PC-3 (cell line): ENCODE results near the gene AP2A1. TPM values are rescaled to one million over a fixed set of nuclear protein-coding genes. Genes with fewer than 3 reads are reported as not detected.

Experiments
- ATAC-seq: fragments of 200-7000 bp; cut with Tn5 transposase; 2 replicates; pipeline ENCODE4 v1.9.1; 2020; ENCODE audit warnings: mild to moderate bottlenecking, moderate library complexity
- BruUV-seq: library from RNA; stranded (reverse); fragments of 400-500 nt; replicated peaks from 2 replicates; lab custom pipeline; 2021; lab: Mats Ljungman, UMichigan
- CTCF ChIA-PET: fragments of 300-600 bp; sonication (Branson Sonifier 250); formaldehyde crosslinking; loops from one replicate; lab custom pipeline; 2022; ENCODE audit warnings: antibody characterized with exemption; lab: Charles Lee
- POLR2A ChIA-PET: fragments of 300-600 bp; sonication (Branson Sonifier 250); formaldehyde crosslinking; loops from one replicate; lab custom pipeline; 2022; ENCODE audit warnings: antibody characterized with exemption; ENCODE audit not compliant: unreplicated experiment; lab: Charles Lee
- DNase-seq: peaks from one replicate; pipeline ENCODE4 v3.0.0-alpha.2; 2015
- H2AFZ ChIP-seq: fragments of 300-600 bp; sonication (generic); 2 replicates; pipeline ENCODE4 v1.6.0; 2016; ENCODE audit warnings: antibody characterized with exemption, low read length
- H3F3A ChIP-seq: fragments of 300-600 bp; sonication (generic); one replicate; pipeline ENCODE4 v1.6.0; 2017; ENCODE audit warnings: antibody characterized with exemption, low read length, control low read depth, mild to moderate bottlenecking; ENCODE audit not compliant: unreplicated experiment
- H3K27ac ChIP-seq: fragments of 300-600 bp; sonication (generic); 2 replicates; pipeline ENCODE4 v1.5.1; 2016; ENCODE audit warnings: mild to moderate bottlenecking, low read length
- H3K27me3 ChIP-seq: fragments of 300-600 bp; sonication (generic); 2 replicates; pipeline ENCODE4 v1.6.1; 2016; ENCODE audit warnings: low read length, mixed read lengths
- H3K36me3 ChIP-seq: fragments of 300-600 bp; sonication (generic); 2 replicates; pipeline ENCODE4 v1.6.1; 2016; ENCODE audit warnings: low read depth, mixed run types, low read length, mixed read lengths
- H3K4me1 ChIP-seq: fragments of 300-600 bp; sonication (generic); 2 replicates; pipeline ENCODE4 v1.5.1; 2016; ENCODE audit warnings: low read length; ENCODE audit not compliant: insufficient read depth
- H3K4me2 ChIP-seq: fragments of 300-600 bp; sonication (generic); 2 replicates; pipeline ENCODE4 v1.6.0; 2016; ENCODE audit warnings: low read length
- H3K4me3 ChIP-seq: fragments of 300-600 bp; sonication (generic); 2 replicates; pipeline ENCODE4 v1.5.1; 2016; ENCODE audit warnings: mild to moderate bottlenecking, low read length, mixed read lengths
- H3K79me2 ChIP-seq: fragments of 300-600 bp; sonication (generic); 2 replicates; pipeline ENCODE4 v1.6.1; 2017; ENCODE audit warnings: low read length, mixed read lengths
- H3K9ac ChIP-seq: fragments of 300-600 bp; sonication (generic); 2 replicates; pipeline ENCODE4 v1.6.0; 2016; ENCODE audit warnings: mild to moderate bottlenecking, low read length
- H3K9me2 ChIP-seq: fragments of 300-600 bp; sonication (generic); replicated peaks from 2 replicates; pipeline ENCODE4 v1.6.1; 2016; ENCODE audit warnings: mixed run types, low read length, mixed read lengths
- H3K9me3 ChIP-seq: fragments of 300-600 bp; sonication (generic); 2 replicates; pipeline ENCODE4 v1.6.1; 2016; ENCODE audit warnings: low read length, mixed read lengths
- H4K20me1 ChIP-seq: fragments of 300-600 bp; sonication (generic); 2 replicates; pipeline ENCODE4 v1.6.1; 2016; ENCODE audit warnings: low read length, mixed read lengths
- CTCF ChIP-seq: fragments of 300-600 bp; sonication (generic); conservative IDR thresholded peaks from 2 replicates; pipeline ENCODE4 v1.5.1; 2017; ENCODE audit warnings: antibody characterized with exemption, low read depth, mild to moderate bottlenecking, low read length
- EZH2 ChIP-seq: fragments of 300-600 bp; sonication (generic); IDR thresholded peaks from one replicate; pipeline ENCODE4 v1.6.1; 2017; ENCODE audit warnings: antibody characterized with exemption, mild to moderate bottlenecking, low read length; ENCODE audit not compliant: unreplicated experiment
- EZH2phosphoT487 ChIP-seq: fragments of 300-600 bp; sonication (generic); IDR thresholded peaks from 2 replicates; pipeline ENCODE4 v1.6.1; 2018; ENCODE audit warnings: mild to moderate bottlenecking, antibody characterized with exemption, low read length, borderline replicate concordance
- intact Hi-C: fragments of 100-400 bp; cut with micrococcal nuclease; formaldehyde crosslinking; loops from 2 replicates; pipeline ENCODE4 v1.9.0; 2023
- total RNA-seq: library from RNA; depleted of rRNA; stranded (reverse); fragments of >200 nt; gene quantifications from 2 replicates; pipeline ENCODE4 v1.2.3, GENCODE V29; 2014

The AP2A1 gene
- total RNA-seq, 1 experiment from 2014 or later: 143 TPM

GRCh38 chr19:49780861-49781260 is 14.1 kb downstream of the AP2A1 start:
- no peaks in the 10 kb centered on the region for H3K4me1 ChIP-seq

GRCh38 chr19:49781394-49781793 is 14.6 kb downstream of the AP2A1 start:
- Histone ChIP-seq H3K9me2 (no peaks in the 10 kb centered on the region), H3K4me1 (peaks cover 5% of the 10 kb centered on the region), H3K27ac (no peak overlapping the region), H4K20me1 (no peaks in the 10 kb centered on the region), H3K4me3 (no peak overlapping the region), H3K79me2 (no peaks in the 10 kb centered on the region), H3K36me3 (peaks cover 15% of the 10 kb centered on the region; the same call in 1 of the 2 replicates), H3F3A (no peaks in the 10 kb centered on the region), H3K4me2 (no peak overlapping the region), H2AFZ (no peak overlapping the region), H3K9ac (no peak overlapping the region), H3K27me3 (no peaks in the 10 kb centered on the region), H3K9me3 (no peaks in the 10 kb centered on the region)
- POLR2A ChIA-PET: no interaction called here
- ATAC-seq (no peak), DNase-seq (no peak)
- no TSS peak for BruUV-seq
- CTCF ChIA-PET: no interaction called here
- intact Hi-C loops: no loop called here
- TF ChIP-seq EZH2phosphoT487: no peak
- TF ChIP-seq EZH2: no peak
- no peak for TF ChIP-seq CTCF

More at GRCh38 chr19:49780861-49781260, 14.1 kb downstream of the AP2A1 start:
- intact Hi-C loops: no loop called here
- Histone ChIP-seq H3F3A (no peaks in the 10 kb centered on the region), H3K27me3 (no peaks in the 10 kb centered on the region), H3K9me3 (no peaks in the 10 kb centered on the region), H3K79me2 (no peaks in the 10 kb centered on the region), H3K9ac (no peak overlapping the region), H2AFZ (no peak overlapping the region), H3K4me2 (no peak overlapping the region), H3K27ac (no peak overlapping the region), H3K9me2 (no peaks in the 10 kb centered on the region), H3K4me3 (no peak overlapping the region), H4K20me1 (no peaks in the 10 kb centered on the region), H3K36me3 (peaks cover 15% of the 10 kb centered on the region; the same call in 1 of the 2 replicates)
- ChIA-PET CTCF (no interaction called here), POLR2A (no interaction called here)
- ATAC-seq (no peak), DNase-seq (no peak)
- no peak for TF ChIP-seq CTCF
- TF ChIP-seq EZH2phosphoT487: no peak
- TF ChIP-seq EZH2: no peak
- no TSS peak for BruUV-seq

GRCh38 chr19:49782515-49782914 is 15.7 kb downstream of the AP2A1 start:
- Histone ChIP-seq H3K9me3 (no peaks in the 10 kb centered on the region), H3K27ac (no peak overlapping the region), H2AFZ (no peak overlapping the region), H3K4me1 (peaks cover 11% of the 10 kb centered on the region), H3K79me2 (no peaks in the 10 kb centered on the region), H3K27me3 (no peaks in the 10 kb centered on the region), H3K9me2 (no peaks in the 10 kb centered on the region), H3K36me3 (peaks cover 15% of the 10 kb centered on the region; the same call in 1 of the 2 replicates), H3K9ac (no peak overlapping the region), H3K4me3 (no peak overlapping the region), H3F3A (no peaks in the 10 kb centered on the region), H3K4me2 (no peak overlapping the region), H4K20me1 (no peaks in the 10 kb centered on the region)
- ChIA-PET POLR2A (no interaction called here), CTCF (no interaction called here)
- TF ChIP-seq EZH2phosphoT487: no peak
- no peak for TF ChIP-seq EZH2
- no peak for TF ChIP-seq CTCF
- intact Hi-C loops: no loop called here
- no peak for DNase-seq
- ATAC-seq: no peak
- BruUV-seq: no TSS peak
